Measurements from ENCODE around the gene PYGB. TPM values are rescaled to one million over a fixed set of nuclear protein-coding genes. Genes with fewer than 3 reads are reported as not detected.
"Not testable (repeated sequence)": the region's sequence is repeated elsewhere in the genome, so short reads cannot be mapped to it uniquely, and the experiment has no call there.

PYGB gene
- total RNA-seq, 2 experiments from 2014 or later, result 29.3 to 29.5 TPM

DNA sequence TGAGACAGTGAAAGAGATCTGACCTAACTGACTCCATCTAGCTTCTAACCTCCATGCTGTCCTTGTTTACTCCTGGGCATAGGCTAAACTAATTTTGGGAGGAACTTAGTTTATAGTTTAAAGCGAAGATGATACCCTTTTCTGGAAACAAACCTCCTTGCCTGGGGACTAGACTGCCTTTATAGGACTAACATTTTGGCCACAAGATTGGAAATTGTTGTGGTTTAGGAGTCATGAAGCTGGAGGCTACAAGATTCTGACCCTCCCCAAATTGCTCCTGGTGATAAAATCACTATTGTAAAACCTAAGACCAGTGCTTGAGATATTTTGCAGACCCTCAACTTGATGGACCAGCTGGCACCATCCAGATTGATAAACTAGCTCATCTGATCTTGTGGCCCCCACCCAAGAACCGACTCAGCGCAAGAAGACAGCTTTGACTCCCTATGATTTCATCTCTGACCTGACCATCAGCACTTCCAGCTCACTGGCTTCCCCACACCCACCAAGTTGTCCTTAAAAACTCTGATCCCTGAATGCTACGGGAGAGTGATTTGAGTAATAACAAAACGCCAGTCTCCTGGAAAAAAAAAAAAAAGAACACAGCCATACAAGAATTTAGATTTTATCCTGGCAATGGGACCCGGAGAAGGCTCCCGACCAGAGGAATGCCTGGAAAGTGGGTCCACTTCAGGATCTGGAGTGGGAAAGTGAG, 79.8 kb downstream of the PYGB start:
- POLR2A ChIA-PET, result no interaction called here
- peaks cover 5% of the 10 kb centered on the region for H3K36me3 Mint-ChIP-seq
- H3K27ac Mint-ChIP-seq, result no peak overlapping the region
- no peak for ATAC-seq (ENCODE audit: low read depth)
- no peaks in the 10 kb centered on the region for H3K9me3 Mint-ChIP-seq
- H3K27me3 Mint-ChIP-seq, result no peaks in the 10 kb centered on the region
- H3K4me1 Mint-ChIP-seq, result peaks cover 4% of the 10 kb centered on the region
- no peak overlapping the region for H3K4me3 Mint-ChIP-seq
- DNase-seq, result no peak

DNA sequence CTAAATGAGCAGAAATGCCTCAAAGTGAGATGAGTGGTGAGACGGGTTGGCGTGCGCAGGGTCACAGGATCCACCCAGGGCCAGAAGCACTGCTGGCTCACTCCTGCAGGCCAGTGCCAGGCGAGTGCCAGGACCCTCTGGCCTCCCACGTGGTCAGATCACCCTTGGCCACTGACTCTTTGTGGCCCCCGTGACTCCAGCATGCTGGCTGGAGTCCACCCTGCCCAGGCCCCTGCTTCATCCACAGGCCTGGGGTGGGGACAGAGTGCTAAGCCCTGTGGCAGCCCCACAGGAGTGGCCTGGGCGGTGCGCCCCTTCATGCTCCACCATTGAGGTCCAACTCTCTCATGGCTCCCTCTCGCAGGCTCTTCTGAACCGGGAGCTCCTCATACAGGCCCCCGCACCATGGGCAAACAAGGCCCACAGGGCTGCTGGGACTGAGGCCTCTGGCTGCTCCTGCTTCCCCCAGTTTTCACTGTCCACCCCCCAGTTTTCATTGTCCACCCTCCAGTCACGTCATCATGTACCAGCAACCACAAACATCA, 81.1 kb downstream of the PYGB start:
- H3K9me3 Mint-ChIP-seq, result no peaks in the 10 kb centered on the region
- no peak for DNase-seq
- no peak overlapping the region for H3K4me3 Mint-ChIP-seq
- H3K36me3 Mint-ChIP-seq, result peaks cover 7% of the 10 kb centered on the region
- peaks cover 2% of the 10 kb centered on the region for H3K4me1 Mint-ChIP-seq
- no peak for ATAC-seq (ENCODE audit: low read depth)
- H3K27me3 Mint-ChIP-seq, result no peaks in the 10 kb centered on the region
- no peak overlapping the region for H3K27ac Mint-ChIP-seq
- POLR2A ChIA-PET, result no interaction called here

DNA sequence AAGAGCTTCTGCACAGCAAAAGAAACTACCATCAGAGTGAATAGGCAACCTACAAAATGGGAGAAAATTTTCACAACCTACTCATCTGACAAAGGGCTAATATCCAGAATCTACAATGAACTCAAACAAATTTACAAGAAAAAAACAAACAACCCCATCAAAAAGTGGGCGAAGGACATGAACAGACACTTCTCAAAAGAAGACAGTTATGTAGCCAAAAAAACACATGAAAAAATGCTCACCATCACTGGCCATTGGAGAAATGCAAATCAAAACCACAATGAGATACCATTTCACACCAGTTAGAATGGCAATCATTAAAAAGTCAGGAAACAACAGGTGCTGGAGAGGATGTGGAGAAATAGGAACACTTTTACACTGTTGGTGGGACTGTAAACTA, 87.1 kb downstream of the PYGB start:
- H3K4me3 Mint-ChIP-seq, result not testable (repeated sequence)

DNA sequence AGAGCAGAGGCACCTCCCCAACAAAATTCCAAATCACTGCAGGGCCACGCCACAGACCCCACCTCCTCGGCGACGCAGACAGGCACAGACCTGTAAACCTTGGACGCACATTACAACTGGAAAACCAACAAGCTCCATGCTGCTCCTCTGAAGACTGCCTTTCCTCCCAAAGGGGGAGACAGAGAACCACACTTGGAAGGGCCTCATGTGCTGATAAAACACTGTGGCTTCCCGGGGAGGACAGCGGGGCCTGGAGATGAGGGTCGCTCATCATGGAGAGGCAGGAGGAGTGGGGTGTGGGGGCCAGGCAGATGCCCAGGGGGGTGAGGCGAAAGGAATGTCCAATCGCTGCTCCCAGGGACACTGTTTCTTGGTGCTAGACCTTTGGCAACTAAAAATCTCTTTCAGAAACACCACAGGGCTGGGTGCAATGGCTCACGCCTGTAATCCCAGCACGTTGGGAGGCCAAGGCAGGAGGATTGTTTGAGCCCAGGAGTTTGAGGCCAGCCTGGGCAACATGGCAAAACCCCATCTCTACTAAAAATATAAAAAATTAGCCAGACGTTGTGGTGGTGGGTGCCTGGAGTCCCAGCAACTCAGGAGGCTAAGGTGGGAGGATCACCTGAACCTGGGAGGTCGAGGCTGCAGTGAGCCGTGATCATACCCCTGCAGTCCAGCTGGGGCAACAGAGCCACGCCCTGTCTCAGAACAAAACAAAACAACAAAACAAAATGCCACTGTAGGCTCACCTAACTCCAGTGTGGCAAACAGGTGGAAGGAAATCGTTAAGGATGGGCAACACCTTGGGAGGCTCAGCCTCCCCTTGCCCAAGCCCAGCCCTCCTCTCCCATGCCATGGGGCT, 88.9 kb downstream of the PYGB start:
- Mint-ChIP-seq H3K4me1 (peaks cover 3% of the 10 kb centered on the region), H3K27me3 (no peaks in the 10 kb centered on the region), H3K36me3 (peaks cover 7% of the 10 kb centered on the region), H3K27ac (no peak overlapping the region), H3K9me3 (no peaks in the 10 kb centered on the region), H3K4me3 (no peak overlapping the region)
- ATAC-seq (ENCODE audit: low read depth) (no peak), DNase-seq (no peak)
- POLR2A ChIA-PET, result no interaction called here

More for the DNA sequence above, 87.1 kb downstream of the PYGB start:
- H3K4me1 Mint-ChIP-seq; H3K9me3 Mint-ChIP-seq; H3K27me3 Mint-ChIP-seq; ATAC-seq (ENCODE audit: low read depth); H3K36me3 Mint-ChIP-seq; DNase-seq; H3K27ac Mint-ChIP-seq; POLR2A ChIA-PET: not testable (repeated sequence)

DNA sequence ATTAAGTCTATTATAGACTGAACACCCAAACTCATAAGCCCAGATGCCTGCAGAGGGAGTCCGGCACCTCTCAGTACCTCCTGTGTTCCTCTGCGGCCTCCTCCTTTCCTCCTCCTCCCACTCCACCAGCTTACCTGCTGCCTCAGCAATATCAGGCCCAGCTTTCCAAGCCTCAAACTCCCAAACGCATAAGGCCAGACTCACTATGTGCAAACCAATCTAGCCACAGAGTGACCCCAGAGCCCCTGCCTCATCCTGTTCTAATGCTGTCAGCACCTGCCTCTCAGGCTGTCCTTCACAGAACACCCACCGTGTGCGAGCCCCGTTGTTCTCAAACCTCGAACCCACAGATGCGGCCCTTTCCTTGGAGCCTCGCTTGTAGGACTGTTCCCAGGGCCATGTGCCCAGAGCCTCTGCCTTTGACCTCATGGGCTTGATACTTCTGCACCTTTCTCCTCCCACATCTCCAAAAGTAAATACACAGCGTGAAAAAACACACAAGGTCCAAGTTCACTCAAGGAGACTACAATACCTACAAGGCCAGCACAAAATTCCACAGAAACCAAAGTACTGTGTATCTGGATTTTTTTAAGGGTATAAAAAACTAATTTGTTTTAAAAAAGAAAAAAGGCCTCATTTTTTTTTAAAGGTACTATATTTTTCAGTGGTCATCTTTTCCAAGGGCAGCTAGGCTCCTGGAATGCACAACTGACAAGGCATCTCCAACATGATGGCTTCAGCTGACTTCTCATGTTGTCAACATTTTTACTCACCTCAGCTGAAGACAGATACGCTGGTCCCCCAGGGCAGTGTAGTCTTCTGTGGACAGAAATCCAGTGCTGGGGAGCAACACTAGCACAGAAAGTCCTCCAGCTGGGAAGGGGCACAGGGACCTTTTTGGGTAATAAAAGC, 90.5 kb downstream of the PYGB start:
- Mint-ChIP-seq H3K36me3 (peaks cover 7% of the 10 kb centered on the region), H3K27me3 (no peaks in the 10 kb centered on the region), H3K9me3 (no peaks in the 10 kb centered on the region), H3K4me1 (peaks cover 8% of the 10 kb centered on the region), H3K4me3 (no peak overlapping the region), H3K27ac (no peak overlapping the region)
- ATAC-seq (ENCODE audit: low read depth) (no peak), DNase-seq (no peak)
- POLR2A ChIA-PET, result no interaction called here

DNA sequence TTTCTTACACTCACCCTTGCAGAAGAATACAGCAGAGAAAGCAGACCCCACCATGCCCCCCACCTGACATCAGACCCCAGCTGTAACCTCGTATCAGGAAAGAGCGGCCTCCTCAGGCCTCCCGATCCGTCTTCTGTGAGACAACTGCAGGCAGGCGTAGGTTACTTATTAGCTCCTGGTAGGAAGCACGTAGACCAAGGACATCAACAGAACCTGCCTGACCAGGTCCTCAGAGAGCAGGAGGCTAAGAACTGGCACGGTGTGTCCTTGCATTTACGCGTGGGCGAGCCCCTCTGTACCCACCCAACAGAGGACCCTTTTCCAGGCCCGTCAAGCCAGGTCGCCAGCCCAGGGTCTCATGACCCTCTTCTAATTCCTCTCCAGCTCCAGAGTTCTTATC, 91.7 kb downstream of the PYGB start:
- H3K4me1 Mint-ChIP-seq, result peaks cover 12% of the 10 kb centered on the region
- ATAC-seq (ENCODE audit: low read depth) (no peak), DNase-seq (no peak)
- no peak overlapping the region for H3K4me3 Mint-ChIP-seq
- no peak overlapping the region for H3K27ac Mint-ChIP-seq
- H3K27me3 Mint-ChIP-seq, result no peaks in the 10 kb centered on the region
- peaks cover 10% of the 10 kb centered on the region for H3K36me3 Mint-ChIP-seq
- H3K9me3 Mint-ChIP-seq, result peaks cover 3% of the 10 kb centered on the region
- POLR2A ChIA-PET, result no interaction called here

DNA sequence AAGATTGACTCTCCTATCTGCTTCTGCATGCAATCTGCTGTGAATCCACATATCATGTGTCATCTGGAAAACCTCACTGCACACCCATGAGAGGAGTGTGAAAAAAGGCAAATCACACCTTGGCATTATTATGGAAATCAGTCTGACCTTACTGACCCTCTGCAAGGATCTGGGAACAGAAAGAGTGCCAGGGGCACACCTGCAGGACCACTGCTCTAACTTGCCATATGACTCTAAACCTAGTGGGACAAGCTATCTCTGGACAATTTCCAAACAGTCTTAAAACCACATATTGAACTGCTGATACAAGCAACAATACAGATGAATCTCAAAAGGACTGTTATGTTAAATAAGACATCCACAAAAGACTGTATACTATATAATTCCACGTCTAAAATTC, 92.5 kb downstream of the PYGB start:
- no peak overlapping the region for H3K27ac Mint-ChIP-seq
- POLR2A ChIA-PET, result no interaction called here
- H3K4me1 Mint-ChIP-seq, result peaks cover 16% of the 10 kb centered on the region
- ATAC-seq (ENCODE audit: low read depth) (no peak), DNase-seq (no peak)
- H3K27me3 Mint-ChIP-seq, result no peaks in the 10 kb centered on the region
- no peak overlapping the region for H3K4me3 Mint-ChIP-seq
- H3K36me3 Mint-ChIP-seq, result peaks cover 15% of the 10 kb centered on the region
- H3K9me3 Mint-ChIP-seq, result peaks cover 5% of the 10 kb centered on the region

DNA sequence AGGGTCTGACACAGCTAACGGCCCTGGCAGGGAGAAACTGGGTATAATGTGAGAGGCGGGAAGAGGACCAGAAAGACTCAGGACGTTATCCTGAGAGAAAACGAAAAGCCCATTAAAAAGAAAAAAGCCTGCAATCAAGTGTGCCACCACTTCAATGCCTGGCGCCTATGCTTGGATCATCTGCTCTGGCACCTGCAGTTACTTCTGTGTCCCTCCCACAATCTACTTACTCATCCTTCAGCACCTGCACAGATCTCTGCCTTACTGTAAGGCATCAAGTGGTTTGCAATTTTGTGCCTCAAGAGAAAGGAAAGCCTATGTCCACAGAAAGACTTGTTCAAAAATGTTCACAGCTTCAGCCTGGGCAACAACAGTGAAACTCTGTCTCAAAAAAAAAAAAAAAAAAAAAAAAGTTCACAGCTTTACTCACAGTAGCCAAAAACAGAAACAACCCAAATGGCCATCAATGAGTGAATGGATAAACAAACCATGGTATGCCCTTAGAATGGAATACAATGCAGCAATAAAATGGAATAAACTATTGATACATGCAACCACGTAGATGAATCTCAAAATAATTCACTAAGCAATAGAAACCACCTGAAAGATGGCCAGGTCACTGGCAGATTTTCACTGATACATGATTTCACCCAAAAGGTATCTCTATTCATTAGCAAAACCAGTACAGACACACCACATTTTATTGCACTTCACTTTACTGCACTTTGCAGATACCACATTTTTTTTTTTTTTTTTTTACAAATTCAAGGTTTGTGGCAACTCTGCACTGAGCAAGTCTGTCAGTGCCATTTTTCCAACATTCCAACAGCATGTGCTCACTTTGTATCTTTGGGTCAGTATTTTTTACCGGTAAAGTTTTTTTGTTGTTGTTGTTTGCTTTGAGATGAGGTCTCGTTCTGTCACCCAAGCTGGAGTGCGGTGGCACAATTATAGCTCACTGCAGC, 94.1 kb downstream of the PYGB start:
- ATAC-seq (ENCODE audit: low read depth) (no peak), DNase-seq (no peak)
- Mint-ChIP-seq H3K9me3 (peaks cover 5% of the 10 kb centered on the region), H3K36me3 (peaks cover 10% of the 10 kb centered on the region), H3K4me3 (no peak overlapping the region), H3K27ac (no peak overlapping the region), H3K4me1 (peaks cover 27% of the 10 kb centered on the region), H3K27me3 (no peaks in the 10 kb centered on the region)
- POLR2A ChIA-PET, result no interaction called here

DNA sequence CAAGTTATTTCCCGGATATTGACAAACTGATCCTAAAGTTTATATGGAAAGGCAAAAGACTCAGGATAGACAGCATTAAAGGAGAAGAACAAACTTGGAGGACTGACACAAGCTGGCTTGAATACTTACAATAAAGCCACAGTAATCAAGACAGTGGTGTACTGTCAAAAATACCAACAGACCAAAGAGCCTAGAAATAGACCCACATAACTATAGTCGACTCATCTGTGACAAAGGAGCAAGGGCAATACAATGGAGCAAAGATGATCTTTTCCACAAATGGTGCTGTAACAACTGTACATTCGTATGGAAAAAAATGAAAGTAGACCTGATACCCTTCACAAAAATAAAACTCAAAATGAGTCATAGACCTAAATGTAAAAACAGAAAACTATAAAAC, 96.7 kb downstream of the PYGB start:
- Mint-ChIP-seq H3K4me3 (no peak overlapping the region), H3K27ac (no peak overlapping the region), H3K4me1 (peaks cover 26% of the 10 kb centered on the region), H3K27me3 (no peaks in the 10 kb centered on the region), H3K9me3 (peaks cover 5% of the 10 kb centered on the region), H3K36me3 (peaks cover 12% of the 10 kb centered on the region)
- DNase-seq (no peak), ATAC-seq (ENCODE audit: low read depth) (no peak)
- POLR2A ChIA-PET, result no interaction called here

DNA sequence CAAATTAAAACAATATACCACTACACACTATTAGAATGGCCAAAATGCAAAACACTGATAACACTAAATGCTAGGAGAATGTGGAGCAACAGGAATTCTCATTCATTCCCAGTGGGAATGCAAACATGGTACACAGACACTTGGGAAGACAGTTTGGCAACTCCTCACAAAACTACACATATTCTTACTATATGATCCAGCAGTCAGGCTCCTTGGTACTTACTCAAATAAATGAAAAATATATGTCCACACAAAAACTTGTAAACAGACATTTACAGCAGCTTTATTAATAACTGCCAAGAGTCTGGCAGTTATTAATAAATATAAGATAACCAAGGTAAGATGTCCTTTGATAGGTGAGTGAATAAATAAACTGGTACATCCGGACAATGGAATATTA, 97.8 kb downstream of the PYGB start:
- no peak overlapping the region for H3K27ac Mint-ChIP-seq
- H3K36me3 Mint-ChIP-seq, result peaks cover 17% of the 10 kb centered on the region
- ATAC-seq (ENCODE audit: low read depth) (no peak), DNase-seq (no peak)
- POLR2A ChIA-PET, result no interaction called here
- H3K27me3 Mint-ChIP-seq, result no peaks in the 10 kb centered on the region
- H3K9me3 Mint-ChIP-seq, result peaks cover 5% of the 10 kb centered on the region
- peaks cover 24% of the 10 kb centered on the region for H3K4me1 Mint-ChIP-seq
- H3K4me3 Mint-ChIP-seq, result no peak overlapping the region

DNA sequence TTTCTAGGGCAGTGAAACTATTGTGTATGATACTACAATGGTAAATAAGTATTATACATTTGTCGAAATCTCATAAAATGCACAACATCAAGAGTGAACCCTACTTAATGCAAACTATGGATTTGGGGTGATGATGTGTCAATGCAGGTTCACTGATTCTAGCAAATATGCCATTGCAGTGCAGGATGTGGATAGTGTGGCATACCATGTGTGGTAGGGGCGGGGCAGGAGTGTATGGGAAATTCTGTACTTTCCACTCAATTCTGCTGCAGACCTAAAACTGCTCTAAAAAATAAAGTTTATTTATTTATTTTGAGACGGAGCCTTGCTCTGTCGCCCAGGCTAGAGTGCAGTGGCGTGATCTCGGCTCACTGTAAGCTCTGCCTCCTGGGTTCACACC, 98.5 kb downstream of the PYGB start:
- Mint-ChIP-seq H3K9me3 (peaks cover 5% of the 10 kb centered on the region), H3K27me3 (no peaks in the 10 kb centered on the region)
- peak; percentile 88 for ATAC-seq (ENCODE audit: low read depth)

More for the DNA sequence above, 98.5 kb downstream of the PYGB start:
- peak; percentile 39 for DNase-seq
- Mint-ChIP-seq H3K27ac (no peak overlapping the region), H3K4me3 (no peak overlapping the region), H3K4me1 (peaks cover 24% of the 10 kb centered on the region), H3K36me3 (peaks cover 17% of the 10 kb centered on the region)
- POLR2A ChIA-PET, result no interaction called here

Measured in activated naive CD8-positive, alpha-beta T cell treated with anti-CD3 and anti-CD28 coated beads, Interleukin-2, amount 10 ng/mL, durations not matched to agents 7 days and 5 days (primary cell).